ENCODE measurements around the gene VTN.

The VTN gene

GRCh38 chr17:28370035-28370743, at the start of gene VTN:
VTN (minus strand) TSS chr17:28370307; CDS start chr17:28370203, 104 bp downstream.
- peak; percentile 49 for DNase-seq

GRCh38 chr17:28416703-28417311, 46.7 kb upstream of the VTN start:
- peak; percentile 62 for DNase-seq

- no peak for DNase-seq
These were observed 45.8 kb upstream of the VTN start for GRCh38 chr17:28415886-28416285.

- no peak for DNase-seq
These were observed 43.7 kb upstream of the VTN start for GRCh38 chr17:28413804-28414203.

GRCh38 chr17:28412099-28412498, 42.0 kb upstream of the VTN start:
- DNase-seq = no peak

GRCh38 chr17:28407974-28408306, 37.8 kb upstream of the VTN start:
- DNase-seq = no peak

GRCh38 chr17:28407130-28407973, 37.2 kb upstream of the VTN start:
- no peak for DNase-seq

- DNase-seq = no peak
These were observed 36.3 kb upstream of the VTN start for GRCh38 chr17:28406473-28406814.

- no peak for DNase-seq
These were observed 35.7 kb upstream of the VTN start, which contains the start of gene SLC46A1 for GRCh38 chr17:28405632-28406472. SLC46A1 (minus strand) TSS chr17:28406212; CDS start chr17:28406114, 98 bp downstream.

- DNase-seq = no peak
These were observed 34.9 kb upstream of the VTN start for GRCh38 chr17:28404812-28405570.

GRCh38 chr17:28404461-28404811, 34.3 kb upstream of the VTN start:
- DNase-seq = no peak

GRCh38 chr17:28404007-28404406, 33.9 kb upstream of the VTN start:
- DNase-seq = peak; percentile 81

- DNase-seq = no peak
These were observed 32.7 kb upstream of the VTN start for GRCh38 chr17:28402844-28403243.

- DNase-seq = no peak
These were observed 32.1 kb upstream of the VTN start for GRCh38 chr17:28402224-28402630.

GRCh38 chr17:28399808-28400207, 29.7 kb upstream of the VTN start:
- no peak for DNase-seq

- peak; percentile 71 for DNase-seq
These were observed 28.3 kb upstream of the VTN start for GRCh38 chr17:28398280-28398981.

GRCh38 chr17:28397687-28398279, 27.7 kb upstream of the VTN start:
- DNase-seq = no peak

- DNase-seq = no peak
These were observed 27.2 kb upstream of the VTN start for GRCh38 chr17:28397275-28397674.

- peak; percentile 72 for DNase-seq
These were observed 26.6 kb upstream of the VTN start for GRCh38 chr17:28396635-28397239.

- no peak for DNase-seq
These were observed 25.9 kb upstream of the VTN start for GRCh38 chr17:28395968-28396367.

- DNase-seq = no peak
These were observed 25.3 kb upstream of the VTN start for GRCh38 chr17:28395426-28395825.

Measured in MV-4-11 (cell line).